GM23338 (cell line): ENCODE data around the gene RAB31.

ENCODE experiments used
- CREB1 ChIP-seq: fragments of 250-450 bp; sonication (Bioruptor Pico); IDR thresholded peaks from 2 replicates; pipeline ENCODE4 v1.5.0; 2020; ENCODE audit warnings: low read depth, mild to moderate bottlenecking, moderate library complexity
- CTCF ChIP-seq, 2 experiments: fragments of 200-600 bp in 1 of 2; sonication (generic) in 1 of 2; conservative IDR thresholded peaks; 2 replicates each; pipeline versions ENCODE4 v1.5.1 to v1.6.1; 2016 to 2017; ENCODE audit warnings: antibody characterized with exemption in 2 of 2, low read depth in 2 of 2, mild to moderate bottlenecking in 2 of 2, moderate library complexity in 1 of 2
- EZH2 ChIP-seq: fragments of 200-600 bp; sonication (generic); IDR thresholded peaks from one replicate; pipeline ENCODE4 v1.8.0; 2017; ENCODE audit warnings: antibody characterized with exemption, mild to moderate bottlenecking, low read depth; ENCODE audit not compliant: unreplicated experiment
- POLR2AphosphoS5 ChIP-seq: IDR thresholded peaks from 2 replicates; pipeline ENCODE4 v1.6.1; 2016; ENCODE audit warnings: antibody characterized with exemption, low read depth
- REST ChIP-seq: IDR thresholded peaks from one replicate; pipeline ENCODE4 v1.6.1; 2018; ENCODE audit warnings: antibody characterized with exemption; ENCODE audit not compliant: unreplicated experiment
- ZNF331 ChIP-seq: fragments of 250-450 bp; sonication (Bioruptor Pico); IDR thresholded peaks from 2 replicates; pipeline ENCODE4 v1.5.0; 2020; ENCODE audit warnings: low read depth, mild to moderate bottlenecking, moderate library complexity
- ZNF462 ChIP-seq: fragments of 250-450 bp; sonication (Bioruptor Pico); IDR thresholded peaks from 2 replicates; pipeline ENCODE4 v1.5.0; 2020; ENCODE audit warnings: mild to moderate bottlenecking, moderate library complexity

GRCh38 chr18:9878783-9879242 is 170.7 kb downstream of the RAB31 start:
- TF ChIP-seq CTCF (conservative IDR thresholded peaks at IDR 0.05; ENCODE audit: low read depth in 2 of 2) (no peak), CREB1 (no peak), POLR2AphosphoS5 (no peak), EZH2 (no peak), ZNF331 (CRISPR knock-in tag) (no peak), ZNF462 (no peak), REST (no peak)
